NT2/D1 (cell line): Measurements from ENCODE around the gene RASL10B.

Source experiments
- DNase-seq: peaks from one replicate; pipeline ENCODE4 v3.0.0-alpha.2; 2011; ENCODE audit warnings: low read depth, low spot score
- H3K27me3 ChIP-seq: 2 replicates; pipeline ENCODE4 v1.6.0; 2011; ENCODE audit warnings: mild to moderate bottlenecking; ENCODE audit not compliant: insufficient read length, insufficient read depth
- H3K36me3 ChIP-seq: 2 replicates; pipeline ENCODE4 v1.6.1; 2011; ENCODE audit warnings: mild to moderate bottlenecking, low read length, mixed read lengths; ENCODE audit not compliant: insufficient read depth, insufficient read length
- H3K4me1 ChIP-seq: 2 replicates; pipeline ENCODE4 v1.5.1; 2011; ENCODE audit not compliant: insufficient read depth, insufficient read length
- H3K4me3 ChIP-seq: 2 replicates; pipeline ENCODE4 v1.5.1; 2011; ENCODE audit warnings: low read depth; ENCODE audit not compliant: insufficient read length
- H3K9ac ChIP-seq: 2 replicates; pipeline ENCODE4 v1.6.0; 2011; ENCODE audit warnings: low read depth; ENCODE audit not compliant: insufficient read length
- H3K9me3 ChIP-seq: 2 replicates; pipeline ENCODE4 v1.5.1; 2011; ENCODE audit warnings: mild to moderate bottlenecking, low read length; ENCODE audit not compliant: insufficient read depth
- SUZ12 ChIP-seq: IDR thresholded peaks from 2 replicates; pipeline ENCODE4 v1.6.1; 2011; ENCODE audit not compliant: insufficient read length, insufficient read depth; ENCODE audit errors: extremely low read depth
- YY1 ChIP-seq: IDR thresholded peaks from 2 replicates; pipeline ENCODE4 v1.6.1; 2011; ENCODE audit not compliant: insufficient read length, insufficient read depth
- ZNF274 ChIP-seq: IDR thresholded peaks from 2 replicates; pipeline ENCODE4 v1.6.1; 2011; ENCODE audit warnings: mild to moderate bottlenecking, low read depth, low read length

The RASL10B gene

DNA sequence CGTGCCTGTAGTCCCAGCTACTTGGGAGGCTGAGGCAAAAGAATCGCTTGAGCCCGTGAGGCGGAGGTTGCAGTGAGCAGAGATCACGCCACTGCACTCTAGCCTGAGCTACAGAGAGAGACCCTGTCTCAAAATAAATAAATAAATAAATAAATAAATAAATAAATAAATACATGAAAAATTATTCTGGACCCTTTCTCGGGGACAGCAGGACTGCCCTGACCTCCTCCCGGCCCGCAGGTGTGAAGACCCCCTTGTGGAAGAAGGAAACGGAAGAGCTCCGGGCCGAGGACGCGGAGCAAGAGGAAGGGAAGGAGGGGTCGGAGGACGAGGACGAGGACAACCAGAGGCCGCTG lies 32.3 kb downstream of the RASL10B start:
- no peak for DNase-seq
- H3K4me1 ChIP-seq = no peaks in the 10 kb centered on the region
- H3K36me3 ChIP-seq = no peaks in the 10 kb centered on the region
- H3K9me3 ChIP-seq = peaks cover 31% of the 10 kb centered on the region; the same call in 1 of the 2 replicates
- H3K9ac ChIP-seq = no peak overlapping the region
- H3K4me3 ChIP-seq = no peak overlapping the region
- TF ChIP-seq ZNF274 = no peak
- H3K27me3 ChIP-seq = no peaks in the 10 kb centered on the region

DNA sequence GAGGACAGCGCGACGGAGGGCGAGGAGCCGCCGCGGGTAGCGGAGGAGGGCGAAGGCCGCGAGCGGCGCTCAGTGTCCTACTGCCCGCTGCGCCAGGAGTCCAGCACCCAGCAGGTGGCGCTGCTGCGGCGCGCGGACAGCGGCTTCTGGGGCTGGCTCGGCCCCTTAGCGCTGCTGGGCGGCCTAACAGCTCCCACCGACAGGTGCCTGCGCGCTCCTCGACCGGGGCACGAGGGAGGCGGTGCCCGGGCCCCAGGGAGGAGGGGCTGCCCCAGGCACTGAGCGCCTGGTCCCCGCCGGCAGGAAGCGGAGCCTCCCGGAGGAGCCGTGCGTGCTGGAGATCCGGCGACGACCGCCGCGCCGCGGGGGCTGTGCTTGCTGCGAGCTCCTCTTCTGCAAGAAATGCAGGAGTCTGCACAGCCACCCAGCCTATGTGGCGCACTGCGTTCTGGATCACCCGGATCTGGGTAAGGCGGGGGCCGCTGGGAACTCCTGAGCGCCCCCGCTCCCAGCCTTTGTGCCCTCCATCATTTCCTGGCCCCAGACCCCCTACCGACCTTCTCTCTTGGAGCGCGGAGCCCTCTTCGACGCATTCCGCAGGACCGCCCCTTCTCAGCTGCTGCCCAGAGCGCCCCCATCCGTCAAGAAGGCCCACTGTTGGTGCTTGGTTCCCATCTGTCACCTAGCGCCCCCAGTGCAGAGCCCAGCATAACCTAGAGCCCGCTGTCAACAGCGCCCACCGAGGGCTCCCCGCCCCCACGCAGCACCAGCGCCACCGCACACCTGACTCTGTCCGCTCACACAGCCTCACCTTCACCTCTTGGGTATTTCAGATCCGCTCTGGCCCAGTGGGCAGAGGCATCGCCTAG lies 32.9 kb downstream of the RASL10B start:
- Histone ChIP-seq H3K4me1 (no peaks in the 10 kb centered on the region), H3K4me3 (peak overlapping the region; percentile 11), H3K9me3 (peaks cover 31% of the 10 kb centered on the region; the same call in 1 of the 2 replicates), H3K27me3 (no peaks in the 10 kb centered on the region), H3K9ac (no peak overlapping the region), H3K36me3 (no peaks in the 10 kb centered on the region)
- peak; percentile 87 for DNase-seq
- no peak for TF ChIP-seq SUZ12

DNA sequence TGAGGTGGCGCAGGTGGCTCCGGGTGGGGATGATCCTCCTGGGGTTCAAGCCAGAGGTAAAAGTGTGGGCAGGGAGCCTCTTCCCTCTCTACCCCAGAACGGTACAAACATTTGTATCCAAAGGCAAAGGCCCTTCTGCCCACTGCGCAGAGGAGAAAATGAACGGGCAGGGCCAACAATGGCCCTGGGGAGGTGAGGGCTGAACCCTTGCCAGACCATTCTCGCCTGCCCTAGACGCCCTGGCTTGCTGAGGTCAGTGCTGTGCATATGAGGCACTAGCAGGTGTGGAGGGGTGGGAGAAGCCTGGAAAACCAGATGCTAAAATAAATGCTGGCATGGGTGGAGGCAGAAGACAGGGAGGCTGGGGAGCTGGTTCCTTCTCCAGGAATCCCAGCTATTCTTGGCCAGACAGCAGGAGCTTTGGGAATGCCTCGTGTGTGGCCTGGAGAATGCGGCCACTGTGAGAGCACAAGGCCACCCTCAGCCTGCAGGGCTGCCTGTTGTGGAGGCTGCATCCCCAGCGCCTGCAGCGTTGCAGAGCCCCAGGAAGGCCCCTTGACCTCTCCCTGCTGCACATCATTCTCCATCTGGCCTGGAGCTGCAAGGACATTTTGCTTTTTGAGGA lies 33.8 kb downstream of the RASL10B start:
- H3K27me3 ChIP-seq = no peaks in the 10 kb centered on the region
- no peak overlapping the region for H3K4me3 ChIP-seq
- H3K9ac ChIP-seq = no peak overlapping the region
- no peaks in the 10 kb centered on the region for H3K36me3 ChIP-seq
- TF ChIP-seq YY1 (no peak), SUZ12 (no peak)
- H3K9me3 ChIP-seq = peaks cover 31% of the 10 kb centered on the region; the same call in 1 of the 2 replicates
- H3K4me1 ChIP-seq = no peaks in the 10 kb centered on the region
- no peak for DNase-seq

DNA sequence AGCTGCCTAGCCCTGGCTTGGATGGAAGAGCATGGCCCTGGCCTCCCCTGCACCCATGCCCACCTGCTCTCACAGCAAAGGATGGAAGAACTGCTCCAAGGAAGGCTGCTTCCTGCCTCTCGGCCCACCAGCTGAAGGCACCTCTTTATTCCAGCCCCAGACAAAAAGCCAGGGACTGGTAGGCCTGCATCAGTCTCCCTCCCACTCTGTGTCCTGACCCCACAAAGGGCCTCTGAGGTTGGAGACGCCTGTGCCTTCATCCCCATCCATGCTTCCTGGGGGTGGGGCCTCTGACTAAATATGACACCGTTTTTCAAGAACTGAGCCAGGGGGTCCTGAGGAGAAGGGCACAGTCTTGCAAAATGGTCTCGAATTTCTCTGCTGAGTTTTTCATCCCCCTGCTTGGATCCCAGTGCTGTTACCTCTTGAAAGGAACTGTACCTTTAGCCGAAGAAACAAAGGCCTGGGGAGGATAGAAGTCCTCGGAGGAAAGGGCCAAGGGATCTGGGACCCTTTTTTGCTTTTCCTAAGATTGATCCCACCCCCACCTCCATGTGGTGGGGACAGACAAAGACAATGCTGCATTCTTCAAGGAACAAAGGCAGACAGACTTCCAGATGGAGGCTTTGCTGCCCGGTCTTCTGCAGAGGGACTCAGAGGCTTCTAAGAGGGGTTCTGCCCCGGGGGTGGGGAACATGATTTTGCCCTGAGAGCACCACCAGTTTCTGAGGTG lies 34.5 kb downstream of the RASL10B start:
- Histone ChIP-seq H3K9ac (no peak overlapping the region), H3K4me1 (no peaks in the 10 kb centered on the region), H3K9me3 (peaks cover 31% of the 10 kb centered on the region; the same call in 1 of the 2 replicates), H3K27me3 (no peaks in the 10 kb centered on the region), H3K4me3 (no peak overlapping the region), H3K36me3 (no peaks in the 10 kb centered on the region)
- TF ChIP-seq SUZ12 (no peak), YY1 (no peak), ZNF274 (no peak)
- no peak for DNase-seq

DNA sequence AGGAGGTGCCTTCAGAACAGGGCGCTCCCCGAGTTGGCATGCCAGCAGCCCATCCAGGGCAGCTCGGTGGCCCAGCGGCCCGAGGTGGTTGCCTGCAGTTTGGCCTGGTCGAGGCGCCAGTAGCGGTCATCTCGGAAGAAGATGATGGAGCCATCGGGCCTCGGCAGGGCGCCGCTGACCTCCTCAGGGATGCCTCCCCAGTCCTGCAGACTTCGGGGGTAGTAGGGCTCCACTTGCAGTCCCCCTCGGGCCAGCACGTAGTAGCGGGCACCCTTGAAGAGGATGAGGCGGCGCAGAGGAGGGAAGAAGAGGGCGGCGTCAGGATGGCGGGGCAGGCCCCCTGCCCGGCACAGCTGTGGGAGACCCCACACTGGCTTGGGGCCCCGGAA lies 35.0 kb downstream of the RASL10B start:
- TF ChIP-seq YY1 = no peak
- no peak for TF ChIP-seq SUZ12
- no peak for TF ChIP-seq ZNF274
- H3K27me3 ChIP-seq = no peaks in the 10 kb centered on the region
- no peak overlapping the region for H3K4me3 ChIP-seq
- no peaks in the 10 kb centered on the region for H3K4me1 ChIP-seq
- no peaks in the 10 kb centered on the region for H3K36me3 ChIP-seq
- H3K9me3 ChIP-seq = peaks cover 31% of the 10 kb centered on the region; the same call in 1 of the 2 replicates
- no peak for DNase-seq
- no peak overlapping the region for H3K9ac ChIP-seq

DNA sequence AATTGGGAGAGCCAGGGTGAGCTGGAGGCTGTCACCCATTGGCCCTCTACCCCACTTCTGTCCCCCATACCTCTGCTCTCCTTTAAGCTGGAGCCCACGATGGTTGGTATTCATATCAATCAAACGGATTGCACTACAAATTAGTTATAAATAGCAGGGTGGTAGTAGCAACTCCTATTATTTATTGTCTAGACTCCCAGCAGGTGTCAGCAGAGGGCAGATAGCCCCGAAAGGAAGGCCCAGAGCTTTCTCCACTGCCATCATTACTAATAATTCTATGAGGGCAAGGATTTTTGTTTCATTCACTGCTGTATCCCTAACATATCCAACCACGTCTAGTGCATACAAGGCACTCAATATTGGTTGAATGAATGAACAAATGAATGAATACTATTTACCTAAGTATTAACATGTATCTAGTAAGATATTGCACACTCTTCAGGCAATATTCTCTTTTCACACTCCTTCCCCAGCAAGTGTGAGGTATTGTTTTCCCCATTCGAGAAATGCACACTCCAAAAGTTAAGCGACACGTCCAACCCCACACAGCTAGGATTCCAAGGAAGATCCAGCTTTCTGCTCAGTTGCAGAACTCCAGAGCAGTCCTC lies 35.6 kb downstream of the RASL10B start:
- Histone ChIP-seq H3K27me3 (no peaks in the 10 kb centered on the region), H3K36me3 (no peaks in the 10 kb centered on the region)

DNA sequence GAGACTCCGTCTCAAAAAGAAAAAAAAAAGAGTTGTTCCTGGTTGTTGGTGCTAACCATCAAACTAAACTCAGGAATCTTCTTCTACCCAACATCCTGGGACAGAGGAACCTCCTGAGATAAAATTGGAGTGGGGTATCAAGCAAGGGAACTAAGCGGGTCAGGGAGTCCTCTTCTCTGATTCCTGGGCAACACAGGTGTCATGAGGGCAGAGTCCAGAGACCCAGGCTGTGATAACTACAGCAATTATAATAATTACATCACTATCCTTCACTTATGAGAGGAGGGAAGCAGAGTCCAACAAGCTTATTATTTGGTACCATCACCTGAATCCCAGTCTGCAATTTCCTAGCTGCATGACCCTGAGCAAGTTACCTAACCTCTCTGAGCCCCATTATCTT lies 37.4 kb downstream of the RASL10B start:
- Histone ChIP-seq H3K27me3 (no peaks in the 10 kb centered on the region), H3K4me3 (no peak overlapping the region), H3K9ac (no peak overlapping the region), H3K36me3 (no peaks in the 10 kb centered on the region), H3K4me1 (peaks cover 8% of the 10 kb centered on the region), H3K9me3 (peaks cover 26% of the 10 kb centered on the region; the same call in 1 of the 2 replicates)
- no peak for DNase-seq
- no peak for TF ChIP-seq SUZ12
- TF ChIP-seq ZNF274 = no peak
- TF ChIP-seq YY1 = no peak

More for the DNA sequence above, 35.6 kb downstream of the RASL10B start:
- Histone ChIP-seq H3K9me3 (peaks cover 31% of the 10 kb centered on the region; the same call in 1 of the 2 replicates), H3K4me3 (no peak overlapping the region), H3K9ac (no peak overlapping the region), H3K4me1 (no peaks in the 10 kb centered on the region)
- TF ChIP-seq SUZ12 (no peak), ZNF274 (no peak), YY1 (no peak)
- no peak for DNase-seq
